Measurements from ENCODE around the gene CCZ1B.
A peak's percentile ranks its signal among the peaks of the same experiment; 100 is the strongest.
"Not testable (repeated sequence)": the region's sequence is repeated elsewhere in the genome, so short reads cannot be mapped to it uniquely, and the experiment has no call there.

Gene CCZ1B

DNA sequence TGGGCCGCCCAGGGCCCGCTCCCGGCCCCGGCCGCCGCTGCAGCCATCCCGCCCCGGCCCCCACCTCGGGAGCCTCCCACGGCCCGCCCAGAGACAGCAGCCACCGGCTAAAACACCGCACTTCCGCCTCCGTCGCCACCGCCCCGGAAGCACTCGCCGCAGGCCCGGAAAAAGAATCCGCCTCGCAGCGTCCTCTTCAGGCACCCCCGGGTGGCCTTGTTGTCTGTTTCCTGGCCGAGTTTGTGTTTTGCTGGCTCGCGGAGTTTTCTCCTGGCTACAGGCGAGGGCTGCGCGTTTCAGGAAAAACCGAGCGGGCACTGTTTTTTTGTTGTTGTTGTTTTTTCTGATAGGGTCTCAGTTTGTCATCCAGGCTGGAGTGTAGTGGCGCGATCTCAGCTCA lies at the start of gene CCZ1B:
Gene CCZ1B, minus strand, starts transcription at position 125 of the 400 bp plus-strand sequence. Its CDS starts 78 bp downstream, at position 47.
- H3K27me3 Mint-ChIP-seq, H3K9me3 Mint-ChIP-seq, H3K4me1 Mint-ChIP-seq, H3K36me3 Mint-ChIP-seq: not testable (repeated sequence)
- H3K27ac Mint-ChIP-seq = peak within 1 kb of the TSS; percentile 96
- H3K4me3 Mint-ChIP-seq = peak within 1 kb of the TSS; percentile 97

DNA sequence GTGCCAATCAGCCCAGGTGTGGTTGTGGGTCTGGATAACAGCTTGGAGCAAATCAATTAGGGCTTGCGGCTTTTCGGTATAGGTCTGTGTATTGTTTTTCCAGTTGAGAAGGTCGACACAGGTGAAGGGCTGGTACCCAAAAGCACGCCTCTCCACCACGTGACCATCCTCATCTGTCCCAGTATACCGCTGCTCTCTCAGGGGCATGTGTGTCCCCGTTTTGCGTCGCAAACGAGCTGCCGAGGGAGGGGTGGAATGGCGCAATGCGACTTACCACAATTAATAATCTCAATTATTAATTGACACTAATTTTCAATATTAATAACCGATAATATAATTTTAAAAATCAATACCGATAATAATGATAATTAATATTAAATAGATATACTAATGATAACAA lies 48.9 kb upstream of the CCZ1B start:
- not testable (repeated sequence) for H3K36me3 Mint-ChIP-seq, H3K27ac Mint-ChIP-seq, H3K4me1 Mint-ChIP-seq, H3K27me3 Mint-ChIP-seq, H3K9me3 Mint-ChIP-seq, H3K4me3 Mint-ChIP-seq

DNA sequence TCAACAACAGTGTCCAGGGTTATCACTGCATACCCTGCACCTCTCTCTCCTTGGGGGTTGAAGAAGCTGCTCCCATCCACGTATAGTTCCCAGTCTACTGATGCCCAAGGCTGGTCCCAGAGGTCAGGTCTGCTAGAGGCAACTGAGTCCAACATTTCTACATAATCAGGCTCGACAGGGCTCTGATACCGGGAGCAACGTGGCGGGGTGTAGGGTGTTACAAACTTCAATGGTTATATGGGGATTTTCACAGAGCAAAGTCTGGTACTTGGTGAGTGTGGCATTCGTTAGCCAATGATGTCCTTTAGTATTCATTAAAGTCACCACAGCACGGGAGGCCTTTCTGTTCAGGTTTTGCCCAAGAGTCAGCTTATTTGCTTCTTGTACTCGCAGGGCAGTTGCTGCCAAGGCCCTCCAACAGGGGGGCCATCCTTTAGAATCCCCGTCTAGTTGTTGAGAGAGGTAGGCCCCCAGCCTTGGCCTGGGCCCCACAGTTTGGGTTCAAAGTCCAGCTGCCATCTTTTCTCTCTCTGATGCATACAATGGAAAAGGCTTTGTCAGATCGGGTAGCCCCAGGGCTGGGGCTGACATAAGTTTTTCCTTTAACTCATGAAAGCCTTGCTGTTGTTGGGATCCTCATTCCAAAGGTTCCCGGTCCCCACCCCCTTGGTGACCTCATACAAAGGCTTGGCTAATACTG lies 46.3 kb upstream of the CCZ1B start:
- not testable (repeated sequence) for H3K36me3 Mint-ChIP-seq, H3K27me3 Mint-ChIP-seq, H3K27ac Mint-ChIP-seq, H3K4me1 Mint-ChIP-seq, H3K4me3 Mint-ChIP-seq, H3K9me3 Mint-ChIP-seq

DNA sequence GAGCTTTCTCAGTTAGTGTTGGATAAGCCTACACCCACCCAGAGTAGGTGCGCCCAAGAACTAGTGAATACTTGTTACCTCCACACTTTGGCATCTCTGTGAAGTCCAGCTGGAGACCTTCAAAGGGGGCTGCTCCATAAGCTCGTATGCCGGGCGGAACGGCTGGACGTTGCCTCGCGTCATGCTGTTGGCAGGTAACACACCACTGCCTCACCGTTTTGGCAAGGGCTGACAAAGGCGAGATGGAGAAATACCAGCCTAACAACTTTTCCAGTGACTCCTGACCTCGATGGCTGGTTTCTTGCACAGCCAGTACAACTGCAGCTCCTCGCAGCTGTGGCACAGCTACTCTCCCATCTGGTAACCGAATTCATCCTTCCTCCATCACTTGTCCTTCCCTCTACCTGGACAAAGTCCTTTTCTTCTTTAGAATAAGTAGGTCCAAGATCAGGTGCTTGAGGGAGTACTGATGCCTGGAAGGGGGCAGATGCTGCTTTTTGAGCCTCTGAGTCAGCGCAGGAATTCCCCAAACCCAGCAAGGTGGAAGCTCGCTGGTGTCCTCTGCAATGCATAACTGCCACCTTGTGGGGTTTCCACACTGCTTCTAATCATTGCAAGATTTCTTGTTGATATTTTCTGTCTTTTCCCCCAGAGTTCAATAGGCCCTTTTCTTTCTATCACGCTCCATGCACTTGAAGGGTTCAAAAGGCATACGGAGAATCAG lies 45.5 kb upstream of the CCZ1B start:
- not testable (repeated sequence) for H3K36me3 Mint-ChIP-seq, H3K4me3 Mint-ChIP-seq, H3K4me1 Mint-ChIP-seq, H3K27ac Mint-ChIP-seq, H3K27me3 Mint-ChIP-seq, H3K9me3 Mint-ChIP-seq

DNA sequence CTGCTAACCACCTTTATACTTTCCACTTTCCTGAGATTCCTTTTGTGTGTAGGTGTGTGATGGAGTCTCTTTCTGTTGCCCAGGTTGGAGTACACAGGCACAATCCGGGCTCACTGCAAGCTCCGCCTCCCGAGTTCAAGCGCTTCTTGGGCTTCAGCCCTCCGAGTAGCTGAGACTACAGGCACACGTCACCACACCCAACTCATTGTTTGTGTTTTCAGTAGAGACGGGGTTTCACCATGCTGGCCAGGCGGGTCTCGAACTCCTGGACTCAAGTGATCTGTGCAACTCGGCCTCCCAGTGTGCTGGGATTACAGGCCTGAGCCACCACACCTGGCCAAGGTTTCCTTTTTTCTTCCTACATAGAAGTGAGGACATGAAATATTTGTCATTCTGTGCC lies 38.7 kb upstream of the CCZ1B start:
- H3K4me3 Mint-ChIP-seq, H3K27ac Mint-ChIP-seq, H3K9me3 Mint-ChIP-seq, H3K27me3 Mint-ChIP-seq, H3K4me1 Mint-ChIP-seq, H3K36me3 Mint-ChIP-seq: not testable (repeated sequence)

DNA sequence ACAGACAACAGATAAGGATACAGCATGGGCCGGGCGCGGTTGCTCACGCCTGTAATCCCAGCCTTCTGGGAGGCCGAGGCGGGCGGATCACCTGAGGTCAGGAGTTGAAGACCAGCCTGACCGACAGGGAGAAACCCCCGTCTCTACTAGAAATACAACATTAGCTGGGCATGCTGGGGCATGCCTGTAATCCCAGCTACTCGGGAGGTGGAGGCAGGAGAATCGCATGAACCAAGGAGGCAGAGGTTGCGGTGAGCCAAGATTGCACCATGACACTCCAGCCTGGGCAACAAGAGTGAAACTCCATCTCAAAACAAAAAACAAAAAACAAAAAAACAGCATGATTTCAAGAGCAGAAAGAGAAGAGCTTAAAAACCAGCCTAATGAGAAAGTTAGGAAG lies 38.1 kb upstream of the CCZ1B start:
- not testable (repeated sequence) for H3K4me3 Mint-ChIP-seq, H3K9me3 Mint-ChIP-seq, H3K27me3 Mint-ChIP-seq, H3K4me1 Mint-ChIP-seq, H3K27ac Mint-ChIP-seq, H3K36me3 Mint-ChIP-seq

DNA sequence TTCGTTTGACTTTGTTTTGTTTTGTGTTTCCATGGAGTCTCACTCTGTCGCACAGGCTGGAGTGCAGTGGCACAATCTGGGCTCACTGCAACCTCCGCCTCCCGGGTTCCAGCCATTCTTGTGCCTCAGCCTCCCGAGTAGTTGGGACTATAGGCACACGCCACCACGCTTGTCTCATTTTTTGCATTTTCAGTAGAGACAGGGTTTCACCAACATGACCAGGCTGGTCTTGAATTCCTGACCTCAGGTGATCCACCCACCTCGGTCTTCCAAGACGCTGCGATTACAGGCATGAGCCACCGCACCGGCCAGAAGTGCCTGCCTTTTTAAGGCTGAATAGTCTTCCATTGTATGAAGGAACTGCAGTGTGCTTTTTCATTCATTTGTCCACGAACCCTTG lies 36.8 kb upstream of the CCZ1B start:
- not testable (repeated sequence) for H3K4me3 Mint-ChIP-seq, H3K9me3 Mint-ChIP-seq, H3K27ac Mint-ChIP-seq, H3K36me3 Mint-ChIP-seq, H3K4me1 Mint-ChIP-seq, H3K27me3 Mint-ChIP-seq

DNA sequence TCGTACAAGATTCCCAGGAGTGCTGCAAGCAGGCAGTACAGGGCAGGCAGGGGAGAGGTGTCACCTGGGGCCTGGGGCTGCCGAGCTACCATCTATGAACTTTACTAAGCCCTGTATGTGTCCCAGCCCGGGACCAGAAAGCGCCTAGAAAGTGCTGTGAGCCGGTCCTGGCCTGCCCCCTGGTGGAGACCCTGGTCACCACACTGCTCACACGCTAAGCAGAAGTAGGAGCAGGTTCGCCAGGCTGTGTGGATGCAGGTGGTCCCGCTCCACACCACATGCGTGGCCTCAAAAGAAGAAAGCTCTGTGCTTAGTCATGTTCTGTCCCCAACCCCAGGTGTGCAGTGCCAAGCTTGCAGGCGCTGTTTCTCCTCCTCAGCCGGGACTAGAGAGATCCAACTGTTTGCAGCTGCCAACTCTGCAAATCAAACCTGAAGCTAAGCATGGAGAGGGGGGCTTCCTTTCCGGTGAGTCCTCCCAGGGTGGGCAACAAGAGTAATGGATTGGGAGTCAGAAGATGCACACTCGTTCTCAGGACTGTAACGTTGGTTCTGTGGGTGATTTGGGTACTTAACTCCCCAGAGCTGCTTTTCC lies 31.7 kb upstream of the CCZ1B start:
- not testable (repeated sequence) for H3K4me3 Mint-ChIP-seq, H3K4me1 Mint-ChIP-seq, H3K36me3 Mint-ChIP-seq, H3K27ac Mint-ChIP-seq, H3K9me3 Mint-ChIP-seq
- H3K27me3 Mint-ChIP-seq = peaks cover 13% of the 10 kb centered on the region

DNA sequence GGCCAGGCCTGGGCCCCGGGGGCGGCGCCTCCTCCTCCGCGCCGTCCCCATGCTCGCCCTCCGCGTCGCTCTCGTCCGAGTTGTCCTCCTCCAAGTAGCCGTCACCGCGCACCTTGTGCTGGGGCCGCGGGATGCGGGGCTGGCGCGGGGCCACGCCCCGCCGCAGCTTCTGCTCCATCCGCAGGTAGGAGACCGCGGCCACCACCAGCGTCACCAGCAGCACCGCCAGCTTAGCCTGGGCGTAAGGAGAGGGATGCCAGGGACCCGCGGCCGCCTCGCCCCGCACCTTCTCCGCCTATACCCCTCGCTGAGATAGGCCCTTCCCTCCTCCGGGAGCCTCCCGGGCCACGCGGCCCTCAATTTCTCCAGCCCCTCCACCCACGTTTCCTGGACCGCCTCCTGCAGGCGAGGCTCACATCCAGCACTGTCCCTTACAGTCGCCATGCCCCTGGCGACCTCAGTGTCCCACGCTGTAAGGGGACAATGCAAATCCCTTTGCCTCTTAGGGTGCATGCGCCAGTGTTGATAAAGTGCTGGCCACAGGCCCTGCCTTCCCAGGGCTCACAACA lies 29.6 kb upstream of the CCZ1B start:
- not testable (repeated sequence) for H3K4me1 Mint-ChIP-seq, H3K9me3 Mint-ChIP-seq, H3K36me3 Mint-ChIP-seq, H3K27ac Mint-ChIP-seq
- peaks cover 13% of the 10 kb centered on the region for H3K27me3 Mint-ChIP-seq
- peak overlapping the region; percentile 84 for H3K4me3 Mint-ChIP-seq

DNA sequence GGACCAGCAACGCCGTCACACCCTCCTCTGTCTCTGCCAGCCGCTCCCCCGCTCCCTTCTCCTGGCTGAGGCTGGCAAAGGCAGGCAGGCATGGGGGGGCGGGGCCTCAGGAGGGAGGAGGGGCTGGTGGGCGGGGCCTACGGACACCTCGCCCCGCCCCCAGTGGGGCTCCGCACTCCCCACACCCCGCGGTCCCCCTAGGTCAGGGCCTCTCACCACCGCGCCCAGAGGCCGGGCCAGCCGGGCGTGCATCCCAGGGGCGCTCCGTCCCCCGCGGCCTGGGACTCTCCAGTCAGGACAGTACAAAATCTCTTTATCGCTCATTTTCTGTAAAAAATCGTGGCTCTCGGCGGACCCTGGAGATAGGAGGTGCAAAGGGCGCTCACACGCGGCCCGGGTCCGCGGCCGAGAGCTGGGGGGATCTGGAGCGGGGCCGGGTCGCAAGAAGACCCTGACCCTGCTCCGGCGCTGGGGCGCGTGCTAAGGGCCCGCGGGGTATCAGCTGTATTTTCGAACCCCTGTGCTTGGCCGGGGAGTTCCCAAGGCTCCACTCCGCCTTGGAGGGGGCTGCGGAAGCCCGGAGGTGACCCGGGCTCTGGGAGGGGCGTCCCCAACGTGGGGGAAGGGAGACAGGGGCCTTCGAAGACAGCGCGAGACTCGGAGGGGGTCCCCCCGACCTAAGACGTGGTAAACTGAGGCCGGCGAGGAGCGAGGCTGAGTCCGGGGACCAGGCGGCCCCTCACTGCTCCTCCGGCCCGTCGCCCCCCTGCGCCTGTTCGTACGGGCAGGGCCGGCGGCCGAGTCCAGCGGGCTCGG lies 28.9 kb upstream of the CCZ1B start:
- H3K27me3 Mint-ChIP-seq = peaks cover 13% of the 10 kb centered on the region
- peak overlapping the region; percentile 79 for H3K4me3 Mint-ChIP-seq
- not testable (repeated sequence) for H3K27ac Mint-ChIP-seq, H3K36me3 Mint-ChIP-seq, H3K4me1 Mint-ChIP-seq, H3K9me3 Mint-ChIP-seq

DNA sequence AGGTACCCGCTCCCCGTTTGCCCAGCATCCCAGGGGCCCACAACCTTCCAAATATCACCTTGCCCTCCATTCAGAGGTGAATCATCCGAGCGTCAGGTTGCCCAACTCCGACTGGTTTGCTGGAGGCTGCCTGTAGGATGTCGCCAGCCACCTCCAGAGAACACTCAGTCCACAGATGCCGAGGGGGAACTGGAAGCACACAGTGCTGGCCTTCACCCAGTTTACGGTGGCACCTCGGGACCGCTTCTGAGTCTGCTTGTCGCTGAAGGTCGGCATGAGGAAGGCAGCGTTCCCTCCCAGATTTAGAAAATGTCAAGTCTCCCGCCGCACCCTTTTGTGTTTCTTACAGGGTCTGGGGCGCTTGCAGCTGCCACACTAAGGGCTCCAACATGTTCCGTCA lies 27.6 kb upstream of the CCZ1B start:
- not testable (repeated sequence) for H3K9me3 Mint-ChIP-seq, H3K27ac Mint-ChIP-seq

DNA sequence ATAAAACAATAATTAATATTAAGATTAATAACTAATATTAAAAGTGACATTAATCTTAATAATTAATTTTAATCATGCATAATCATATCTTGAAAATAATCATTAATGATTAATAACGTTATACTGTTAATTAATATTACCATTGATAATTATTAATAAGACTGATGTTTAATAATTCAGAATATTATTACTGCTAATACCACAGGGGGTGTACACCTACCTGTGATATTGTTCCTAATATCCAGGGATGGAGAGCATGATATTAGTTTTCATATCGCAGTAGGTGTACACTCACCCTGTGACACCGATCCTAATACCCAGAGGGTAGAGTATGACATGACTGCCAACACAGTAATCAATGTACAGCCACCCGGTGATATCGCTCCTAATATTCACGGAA lies 23.1 kb upstream of the CCZ1B start:
- not testable (repeated sequence) for H3K4me1 Mint-ChIP-seq, H3K36me3 Mint-ChIP-seq

More for the DNA sequence above, 27.6 kb upstream of the CCZ1B start:
- H3K4me3 Mint-ChIP-seq = peak overlapping the region; percentile 71
- H3K27me3 Mint-ChIP-seq = peaks cover 13% of the 10 kb centered on the region
- H3K4me1 Mint-ChIP-seq, H3K36me3 Mint-ChIP-seq: not testable (repeated sequence)

DNA sequence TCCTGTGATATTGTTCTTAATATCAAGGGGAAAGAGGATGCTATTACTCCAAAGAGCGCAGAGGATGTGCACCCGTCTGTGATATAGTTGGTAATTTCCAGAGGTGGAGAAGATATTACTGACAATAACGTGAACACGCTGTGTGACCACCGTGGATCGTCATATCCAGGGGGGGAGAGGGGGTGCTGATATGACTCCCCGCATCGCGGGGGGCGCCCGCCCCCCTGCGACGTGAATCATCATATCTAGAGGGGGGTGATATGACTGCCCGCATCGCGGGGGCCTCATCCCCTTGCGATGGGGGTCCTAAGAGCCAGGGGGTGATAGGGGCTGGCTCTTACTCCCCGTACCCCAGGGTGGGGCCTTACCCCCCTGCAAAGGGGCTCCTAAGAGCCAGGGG lies 21.7 kb upstream of the CCZ1B start:
- not testable (repeated sequence) for H3K4me1 Mint-ChIP-seq, H3K9me3 Mint-ChIP-seq, H3K36me3 Mint-ChIP-seq, H3K27me3 Mint-ChIP-seq, H3K4me3 Mint-ChIP-seq, H3K27ac Mint-ChIP-seq

More for the DNA sequence above, 23.1 kb upstream of the CCZ1B start:
- H3K27me3 Mint-ChIP-seq, H3K27ac Mint-ChIP-seq, H3K9me3 Mint-ChIP-seq, H3K4me3 Mint-ChIP-seq: not testable (repeated sequence)

DNA sequence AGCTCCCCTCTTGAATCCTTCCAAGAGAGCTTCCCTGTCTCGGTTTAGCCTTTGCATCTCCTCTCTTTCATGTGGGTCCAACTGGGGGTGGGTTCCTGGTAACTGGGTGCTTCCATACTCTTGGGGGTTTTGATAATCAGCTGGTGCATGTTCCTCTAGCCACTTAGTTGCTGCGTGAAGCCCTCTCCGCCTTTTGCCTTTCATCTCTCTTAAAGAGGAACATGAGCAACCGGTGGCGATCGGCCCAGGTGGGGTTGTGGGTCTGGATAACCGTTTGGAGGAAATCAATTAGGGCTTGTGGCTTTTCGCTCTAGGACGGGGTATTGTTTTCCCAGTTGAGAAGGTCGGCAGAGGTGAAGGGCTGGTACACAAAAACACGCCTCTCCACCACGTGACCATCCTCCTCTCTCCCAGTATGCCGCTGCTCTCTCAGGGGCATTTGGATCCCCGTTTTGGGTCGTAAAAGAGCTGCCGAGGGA lies 19.9 kb upstream of the CCZ1B start:
- H3K36me3 Mint-ChIP-seq, H3K4me1 Mint-ChIP-seq, H3K27me3 Mint-ChIP-seq, H3K27ac Mint-ChIP-seq, H3K9me3 Mint-ChIP-seq, H3K4me3 Mint-ChIP-seq: not testable (repeated sequence)

DNA sequence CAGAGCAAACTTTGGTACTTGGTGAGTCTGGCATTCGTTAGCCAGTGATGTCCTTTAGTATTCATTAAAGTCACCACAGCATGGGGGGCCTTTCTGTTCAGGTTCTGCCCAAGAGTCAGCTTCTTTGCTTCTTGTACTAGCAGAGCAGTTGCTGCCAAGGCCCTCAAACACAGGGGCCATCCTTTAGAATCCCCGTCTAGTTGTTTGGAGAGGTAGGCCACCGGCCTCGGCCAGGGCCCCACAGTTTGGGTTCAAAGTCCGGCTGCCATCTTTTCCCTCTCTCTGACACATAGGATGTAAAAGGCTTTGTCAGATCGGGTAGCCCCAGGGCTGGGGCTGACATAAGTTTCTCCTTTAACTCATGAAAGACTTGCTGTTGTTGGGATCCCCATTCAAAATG lies 17.6 kb upstream of the CCZ1B start:
- H3K4me1 Mint-ChIP-seq, H3K4me3 Mint-ChIP-seq, H3K9me3 Mint-ChIP-seq, H3K36me3 Mint-ChIP-seq, H3K27ac Mint-ChIP-seq: not testable (repeated sequence)
- H3K27me3 Mint-ChIP-seq = peaks cover 11% of the 10 kb centered on the region

DNA sequence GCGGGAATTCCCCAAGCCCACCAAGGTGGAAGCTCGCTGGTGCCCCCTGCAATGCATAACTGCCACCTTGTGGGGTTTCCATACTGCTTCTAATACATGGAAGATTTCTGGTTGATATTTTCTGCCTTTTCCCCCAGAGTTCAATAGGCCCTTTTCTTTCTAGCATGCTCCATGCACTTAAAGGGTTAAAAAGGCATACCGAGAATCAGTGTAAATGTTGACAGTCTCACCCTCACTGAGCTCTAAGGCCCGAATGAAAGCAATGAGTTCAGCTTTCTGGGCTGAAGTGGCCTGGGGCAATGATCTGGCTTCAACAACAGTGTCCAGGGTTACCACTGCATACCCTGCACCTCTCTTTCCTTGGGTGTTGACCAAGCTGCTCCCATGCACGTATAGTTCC lies 17.0 kb upstream of the CCZ1B start:
- H3K4me3 Mint-ChIP-seq, H3K27ac Mint-ChIP-seq, H3K4me1 Mint-ChIP-seq, H3K9me3 Mint-ChIP-seq, H3K36me3 Mint-ChIP-seq: not testable (repeated sequence)
- peaks cover 11% of the 10 kb centered on the region for H3K27me3 Mint-ChIP-seq

Data from activated naive CD4-positive, alpha-beta T cell treated with anti-CD3 and anti-CD28 coated beads, Interleukin-2, amount 50 U/mL, for 24 hours (primary cell).